Measurements from ENCODE around the gene SPINK8.
A peak's percentile ranks its signal among the peaks of the same experiment; 100 is the strongest.

The SPINK8 gene

GRCh38 chr3:48314542-48314941, 18.9 kb downstream of the SPINK8 start:
- H3K4me3 ChIP-seq (ENCODE audit: low read depth, low read length), result no peak overlapping the region
- TF ChIP-seq MYC (IDR thresholded peaks at IDR 0.05; ENCODE audit: low read depth, low read length) (no peak), POLR2A (IDR thresholded peaks at IDR 0.05; ENCODE audit: extremely low read depth, insufficient read length) (no peak), MAX (IDR thresholded peaks at IDR 0.05; ENCODE audit: low read depth, low read length) (no peak)
- TF ChIP-seq, protein P1, sequence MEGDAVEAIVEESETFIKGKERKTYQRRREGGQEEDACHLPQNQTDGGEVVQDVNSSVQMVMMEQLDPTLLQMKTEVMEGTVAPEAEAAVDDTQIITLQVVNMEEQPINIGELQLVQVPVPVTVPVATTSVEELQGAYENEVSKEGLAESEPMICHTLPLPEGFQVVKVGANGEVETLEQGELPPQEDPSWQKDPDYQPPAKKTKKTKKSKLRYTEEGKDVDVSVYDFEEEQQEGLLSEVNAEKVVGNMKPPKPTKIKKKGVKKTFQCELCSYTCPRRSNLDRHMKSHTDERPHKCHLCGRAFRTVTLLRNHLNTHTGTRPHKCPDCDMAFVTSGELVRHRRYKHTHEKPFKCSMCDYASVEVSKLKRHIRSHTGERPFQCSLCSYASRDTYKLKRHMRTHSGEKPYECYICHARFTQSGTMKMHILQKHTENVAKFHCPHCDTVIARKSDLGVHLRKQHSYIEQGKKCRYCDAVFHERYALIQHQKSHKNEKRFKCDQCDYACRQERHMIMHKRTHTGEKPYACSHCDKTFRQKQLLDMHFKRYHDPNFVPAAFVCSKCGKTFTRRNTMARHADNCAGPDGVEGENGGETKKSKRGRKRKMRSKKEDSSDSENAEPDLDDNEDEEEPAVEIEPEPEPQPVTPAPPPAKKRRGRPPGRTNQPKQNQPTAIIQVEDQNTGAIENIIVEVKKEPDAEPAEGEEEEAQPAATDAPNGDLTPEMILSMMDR (IDR thresholded peaks at IDR 0.05; ENCODE audit: low read depth, low read length), result no peak
- no peak for DNase-seq (ENCODE audit: low read depth)

- TF ChIP-seq POLR2A (IDR thresholded peaks at IDR 0.05; ENCODE audit: extremely low read depth, insufficient read length) (no peak), MYC (IDR thresholded peaks at IDR 0.05; ENCODE audit: low read depth, low read length) (no peak), MAX (IDR thresholded peaks at IDR 0.05; ENCODE audit: low read depth, low read length) (no peak)
- DNase-seq (ENCODE audit: low read depth), result peak; percentile 58
- H3K4me3 ChIP-seq (ENCODE audit: low read depth, low read length), result no peak overlapping the region
These were observed 26.5 kb downstream of the SPINK8 start for GRCh38 chr3:48306860-48307530.

- DNase-seq (ENCODE audit: low read depth), result no peak
- TF ChIP-seq MAX (IDR thresholded peaks at IDR 0.05; ENCODE audit: low read depth, low read length) (no peak), MYC (IDR thresholded peaks at IDR 0.05; ENCODE audit: low read depth, low read length) (no peak), POLR2A (IDR thresholded peaks at IDR 0.05; ENCODE audit: extremely low read depth, insufficient read length) (no peak)
- TF ChIP-seq, protein P1 (IDR thresholded peaks at IDR 0.05; ENCODE audit: low read depth, low read length), result no peak
- no peak overlapping the region for H3K4me3 ChIP-seq (ENCODE audit: low read depth, low read length)
These were observed 27.2 kb downstream of the SPINK8 start for GRCh38 chr3:48306290-48306689.

GRCh38 chr3:48305396-48305795, 28.1 kb downstream of the SPINK8 start:
- H3K4me3 ChIP-seq (ENCODE audit: low read depth, low read length), result no peak overlapping the region
- DNase-seq (ENCODE audit: low read depth), result no peak
- TF ChIP-seq MAX (IDR thresholded peaks at IDR 0.05; ENCODE audit: low read depth, low read length), result no peak
- TF ChIP-seq, protein P1 (IDR thresholded peaks at IDR 0.05; ENCODE audit: low read depth, low read length), result no peak
- no peak for TF ChIP-seq MYC (IDR thresholded peaks at IDR 0.05; ENCODE audit: low read depth, low read length)
- TF ChIP-seq POLR2A (IDR thresholded peaks at IDR 0.05; ENCODE audit: extremely low read depth, insufficient read length), result no peak

GRCh38 chr3:48303021-48303420, 30.4 kb downstream of the SPINK8 start:
- DNase-seq (ENCODE audit: low read depth), result no peak
- TF ChIP-seq MAX (IDR thresholded peaks at IDR 0.05; ENCODE audit: low read depth, low read length) (no peak), MYC (IDR thresholded peaks at IDR 0.05; ENCODE audit: low read depth, low read length) (no peak), POLR2A (IDR thresholded peaks at IDR 0.05; ENCODE audit: extremely low read depth, insufficient read length) (no peak)
- no peak overlapping the region for H3K4me3 ChIP-seq (ENCODE audit: low read depth, low read length)

GRCh38 chr3:48301800-48302166, 31.7 kb downstream of the SPINK8 start:
- peak; percentile 34 for DNase-seq (ENCODE audit: low read depth)
- TF ChIP-seq POLR2A (IDR thresholded peaks at IDR 0.05; ENCODE audit: extremely low read depth, insufficient read length) (no peak), MYC (IDR thresholded peaks at IDR 0.05; ENCODE audit: low read depth, low read length) (0 out of 2 replicates have a peak, but pooled peaks have one; percentile 18), MAX (IDR thresholded peaks at IDR 0.05; ENCODE audit: low read depth, low read length) (peak; percentile 52)
- TF ChIP-seq, protein P1 (IDR thresholded peaks at IDR 0.05; ENCODE audit: low read depth, low read length), result no peak
- H3K4me3 ChIP-seq (ENCODE audit: low read depth, low read length), result peak overlapping the region; percentile 96

Data from NB4 (cell line).